IPS DF 4.7 (cell line): ENCODE measurements around the gene TCP11L2.

ENCODE experiments used
- DNase-seq: peaks from one replicate; pipeline ENCODE4 v3.0.0-alpha.2; 2013; ENCODE audit warnings: low spot score; ENCODE audit errors: extremely low read depth

The TCP11L2 gene

DNA sequence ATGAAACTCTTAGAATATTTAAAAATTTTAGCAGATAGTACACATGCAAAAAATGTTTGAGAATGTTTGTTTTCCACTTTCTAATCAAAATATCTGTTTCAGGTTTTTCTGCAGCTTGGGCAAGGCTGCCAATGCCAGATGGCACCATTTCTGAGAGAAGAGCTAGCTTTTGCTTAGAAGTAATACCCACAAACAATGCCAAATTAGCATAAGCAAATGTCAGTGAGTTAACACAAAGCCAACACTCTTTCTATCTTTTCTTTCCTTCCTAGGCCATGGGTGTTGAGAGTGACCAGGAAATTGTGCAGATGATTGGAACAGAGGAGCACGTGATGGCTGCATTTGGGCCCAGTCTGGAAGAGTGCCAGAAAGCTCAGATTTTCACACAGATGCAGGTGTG, 90.2 kb downstream of the TCP11L2 start:
- no peak for DNase-seq
